ENCODE measurements around the gene KRCC1. TPM values are rescaled to one million over a fixed set of nuclear protein-coding genes. Genes with fewer than 3 reads are reported as not detected.

The KRCC1 gene
- total and polyA plus RNA-seq, 9 of the 15 experiments (the other 6 are each of a cell fraction or from before 2014, with no cell fraction given), result 1.9 to 6.0 (median 2.2) TPM

DNA sequence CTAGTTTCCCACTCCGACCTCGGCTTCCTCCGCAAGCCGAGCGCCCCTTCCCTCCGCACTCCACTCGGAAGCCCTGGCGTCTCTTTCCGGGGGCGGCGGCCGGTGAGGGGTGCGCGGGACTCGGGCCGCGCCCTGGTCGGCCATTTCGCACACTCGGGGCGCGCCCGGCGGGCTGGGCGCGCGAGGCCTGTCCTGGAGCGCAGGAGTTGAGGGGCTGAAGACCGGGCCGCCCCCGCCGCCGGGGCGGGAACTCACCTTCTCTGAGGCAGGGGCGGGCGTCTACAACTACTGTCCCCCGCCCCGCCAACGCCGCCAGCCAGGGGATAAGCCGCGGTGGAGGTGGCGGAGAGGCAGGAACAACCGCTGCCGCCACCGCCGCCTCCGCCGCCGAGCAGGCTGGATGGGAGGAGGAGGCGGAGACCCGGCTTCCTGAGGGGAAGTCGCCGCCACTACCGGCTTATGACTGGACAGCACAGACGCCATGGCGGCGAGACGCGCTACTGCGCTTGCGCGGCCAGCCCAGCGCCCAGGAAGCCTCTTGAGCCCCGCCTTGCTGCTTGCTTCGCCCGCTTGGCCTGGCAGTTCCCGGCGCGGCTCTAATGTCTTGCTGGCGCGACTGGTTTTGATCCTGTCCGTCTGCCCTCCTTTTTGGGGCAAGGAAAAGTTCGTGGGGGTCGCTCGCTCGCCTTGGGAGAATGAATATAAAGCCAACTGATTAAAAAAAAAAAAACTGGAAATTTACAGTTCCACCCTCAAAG is at the start of gene KRCC1 (continued):
- TF ChIP-seq, protein P1, sequence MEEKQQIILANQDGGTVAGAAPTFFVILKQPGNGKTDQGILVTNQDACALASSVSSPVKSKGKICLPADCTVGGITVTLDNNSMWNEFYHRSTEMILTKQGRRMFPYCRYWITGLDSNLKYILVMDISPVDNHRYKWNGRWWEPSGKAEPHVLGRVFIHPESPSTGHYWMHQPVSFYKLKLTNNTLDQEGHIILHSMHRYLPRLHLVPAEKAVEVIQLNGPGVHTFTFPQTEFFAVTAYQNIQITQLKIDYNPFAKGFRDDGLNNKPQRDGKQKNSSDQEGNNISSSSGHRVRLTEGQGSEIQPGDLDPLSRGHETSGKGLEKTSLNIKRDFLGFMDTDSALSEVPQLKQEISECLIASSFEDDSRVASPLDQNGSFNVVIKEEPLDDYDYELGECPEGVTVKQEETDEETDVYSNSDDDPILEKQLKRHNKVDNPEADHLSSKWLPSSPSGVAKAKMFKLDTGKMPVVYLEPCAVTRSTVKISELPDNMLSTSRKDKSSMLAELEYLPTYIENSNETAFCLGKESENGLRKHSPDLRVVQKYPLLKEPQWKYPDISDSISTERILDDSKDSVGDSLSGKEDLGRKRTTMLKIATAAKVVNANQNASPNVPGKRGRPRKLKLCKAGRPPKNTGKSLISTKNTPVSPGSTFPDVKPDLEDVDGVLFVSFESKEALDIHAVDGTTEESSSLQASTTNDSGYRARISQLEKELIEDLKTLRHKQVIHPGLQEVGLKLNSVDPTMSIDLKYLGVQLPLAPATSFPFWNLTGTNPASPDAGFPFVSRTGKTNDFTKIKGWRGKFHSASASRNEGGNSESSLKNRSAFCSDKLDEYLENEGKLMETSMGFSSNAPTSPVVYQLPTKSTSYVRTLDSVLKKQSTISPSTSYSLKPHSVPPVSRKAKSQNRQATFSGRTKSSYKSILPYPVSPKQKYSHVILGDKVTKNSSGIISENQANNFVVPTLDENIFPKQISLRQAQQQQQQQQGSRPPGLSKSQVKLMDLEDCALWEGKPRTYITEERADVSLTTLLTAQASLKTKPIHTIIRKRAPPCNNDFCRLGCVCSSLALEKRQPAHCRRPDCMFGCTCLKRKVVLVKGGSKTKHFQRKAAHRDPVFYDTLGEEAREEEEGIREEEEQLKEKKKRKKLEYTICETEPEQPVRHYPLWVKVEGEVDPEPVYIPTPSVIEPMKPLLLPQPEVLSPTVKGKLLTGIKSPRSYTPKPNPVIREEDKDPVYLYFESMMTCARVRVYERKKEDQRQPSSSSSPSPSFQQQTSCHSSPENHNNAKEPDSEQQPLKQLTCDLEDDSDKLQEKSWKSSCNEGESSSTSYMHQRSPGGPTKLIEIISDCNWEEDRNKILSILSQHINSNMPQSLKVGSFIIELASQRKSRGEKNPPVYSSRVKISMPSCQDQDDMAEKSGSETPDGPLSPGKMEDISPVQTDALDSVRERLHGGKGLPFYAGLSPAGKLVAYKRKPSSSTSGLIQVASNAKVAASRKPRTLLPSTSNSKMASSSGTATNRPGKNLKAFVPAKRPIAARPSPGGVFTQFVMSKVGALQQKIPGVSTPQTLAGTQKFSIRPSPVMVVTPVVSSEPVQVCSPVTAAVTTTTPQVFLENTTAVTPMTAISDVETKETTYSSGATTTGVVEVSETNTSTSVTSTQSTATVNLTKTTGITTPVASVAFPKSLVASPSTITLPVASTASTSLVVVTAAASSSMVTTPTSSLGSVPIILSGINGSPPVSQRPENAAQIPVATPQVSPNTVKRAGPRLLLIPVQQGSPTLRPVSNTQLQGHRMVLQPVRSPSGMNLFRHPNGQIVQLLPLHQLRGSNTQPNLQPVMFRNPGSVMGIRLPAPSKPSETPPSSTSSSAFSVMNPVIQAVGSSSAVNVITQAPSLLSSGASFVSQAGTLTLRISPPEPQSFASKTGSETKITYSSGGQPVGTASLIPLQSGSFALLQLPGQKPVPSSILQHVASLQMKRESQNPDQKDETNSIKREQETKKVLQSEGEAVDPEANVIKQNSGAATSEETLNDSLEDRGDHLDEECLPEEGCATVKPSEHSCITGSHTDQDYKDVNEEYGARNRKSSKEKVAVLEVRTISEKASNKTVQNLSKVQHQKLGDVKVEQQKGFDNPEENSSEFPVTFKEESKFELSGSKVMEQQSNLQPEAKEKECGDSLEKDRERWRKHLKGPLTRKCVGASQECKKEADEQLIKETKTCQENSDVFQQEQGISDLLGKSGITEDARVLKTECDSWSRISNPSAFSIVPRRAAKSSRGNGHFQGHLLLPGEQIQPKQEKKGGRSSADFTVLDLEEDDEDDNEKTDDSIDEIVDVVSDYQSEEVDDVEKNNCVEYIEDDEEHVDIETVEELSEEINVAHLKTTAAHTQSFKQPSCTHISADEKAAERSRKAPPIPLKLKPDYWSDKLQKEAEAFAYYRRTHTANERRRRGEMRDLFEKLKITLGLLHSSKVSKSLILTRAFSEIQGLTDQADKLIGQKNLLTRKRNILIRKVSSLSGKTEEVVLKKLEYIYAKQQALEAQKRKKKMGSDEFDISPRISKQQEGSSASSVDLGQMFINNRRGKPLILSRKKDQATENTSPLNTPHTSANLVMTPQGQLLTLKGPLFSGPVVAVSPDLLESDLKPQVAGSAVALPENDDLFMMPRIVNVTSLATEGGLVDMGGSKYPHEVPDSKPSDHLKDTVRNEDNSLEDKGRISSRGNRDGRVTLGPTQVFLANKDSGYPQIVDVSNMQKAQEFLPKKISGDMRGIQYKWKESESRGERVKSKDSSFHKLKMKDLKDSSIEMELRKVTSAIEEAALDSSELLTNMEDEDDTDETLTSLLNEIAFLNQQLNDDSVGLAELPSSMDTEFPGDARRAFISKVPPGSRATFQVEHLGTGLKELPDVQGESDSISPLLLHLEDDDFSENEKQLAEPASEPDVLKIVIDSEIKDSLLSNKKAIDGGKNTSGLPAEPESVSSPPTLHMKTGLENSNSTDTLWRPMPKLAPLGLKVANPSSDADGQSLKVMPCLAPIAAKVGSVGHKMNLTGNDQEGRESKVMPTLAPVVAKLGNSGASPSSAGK (IDR thresholded peaks at IDR 0.05), result peak; percentile 43; the same call in 1 of the 2 replicates
- no peak for TF ChIP-seq RUNX1 (IDR thresholded peaks at IDR 0.05; ENCODE audit: low read depth)
- TF ChIP-seq, protein P2, sequence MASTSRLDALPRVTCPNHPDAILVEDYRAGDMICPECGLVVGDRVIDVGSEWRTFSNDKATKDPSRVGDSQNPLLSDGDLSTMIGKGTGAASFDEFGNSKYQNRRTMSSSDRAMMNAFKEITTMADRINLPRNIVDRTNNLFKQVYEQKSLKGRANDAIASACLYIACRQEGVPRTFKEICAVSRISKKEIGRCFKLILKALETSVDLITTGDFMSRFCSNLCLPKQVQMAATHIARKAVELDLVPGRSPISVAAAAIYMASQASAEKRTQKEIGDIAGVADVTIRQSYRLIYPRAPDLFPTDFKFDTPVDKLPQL (IDR thresholded peaks at IDR 0.05; ENCODE audit: extremely low read depth, insufficient read length), result peak; percentile 17
- TF ChIP-seq EP400 (IDR thresholded peaks at IDR 0.05), result peak; percentile 65
- TF ChIP-seq, protein P3, sequence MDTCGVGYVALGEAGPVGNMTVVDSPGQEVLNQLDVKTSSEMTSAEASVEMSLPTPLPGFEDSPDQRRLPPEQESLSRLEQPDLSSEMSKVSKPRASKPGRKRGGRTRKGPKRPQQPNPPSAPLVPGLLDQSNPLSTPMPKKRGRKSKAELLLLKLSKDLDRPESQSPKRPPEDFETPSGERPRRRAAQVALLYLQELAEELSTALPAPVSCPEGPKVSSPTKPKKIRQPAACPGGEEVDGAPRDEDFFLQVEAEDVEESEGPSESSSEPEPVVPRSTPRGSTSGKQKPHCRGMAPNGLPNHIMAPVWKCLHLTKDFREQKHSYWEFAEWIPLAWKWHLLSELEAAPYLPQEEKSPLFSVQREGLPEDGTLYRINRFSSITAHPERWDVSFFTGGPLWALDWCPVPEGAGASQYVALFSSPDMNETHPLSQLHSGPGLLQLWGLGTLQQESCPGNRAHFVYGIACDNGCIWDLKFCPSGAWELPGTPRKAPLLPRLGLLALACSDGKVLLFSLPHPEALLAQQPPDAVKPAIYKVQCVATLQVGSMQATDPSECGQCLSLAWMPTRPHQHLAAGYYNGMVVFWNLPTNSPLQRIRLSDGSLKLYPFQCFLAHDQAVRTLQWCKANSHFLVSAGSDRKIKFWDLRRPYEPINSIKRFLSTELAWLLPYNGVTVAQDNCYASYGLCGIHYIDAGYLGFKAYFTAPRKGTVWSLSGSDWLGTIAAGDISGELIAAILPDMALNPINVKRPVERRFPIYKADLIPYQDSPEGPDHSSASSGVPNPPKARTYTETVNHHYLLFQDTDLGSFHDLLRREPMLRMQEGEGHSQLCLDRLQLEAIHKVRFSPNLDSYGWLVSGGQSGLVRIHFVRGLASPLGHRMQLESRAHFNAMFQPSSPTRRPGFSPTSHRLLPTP (IDR thresholded peaks at IDR 0.05; ENCODE audit: borderline replicate concordance, extremely low read depth, insufficient read length), result no peak
- no peak for TF ChIP-seq SNIP1 (IDR thresholded peaks at IDR 0.05; ENCODE audit: low read depth)
- TF ChIP-seq PHB2 (IDR thresholded peaks at IDR 0.05; ENCODE audit: low read depth), result no peak
- TF ChIP-seq, protein P4, sequence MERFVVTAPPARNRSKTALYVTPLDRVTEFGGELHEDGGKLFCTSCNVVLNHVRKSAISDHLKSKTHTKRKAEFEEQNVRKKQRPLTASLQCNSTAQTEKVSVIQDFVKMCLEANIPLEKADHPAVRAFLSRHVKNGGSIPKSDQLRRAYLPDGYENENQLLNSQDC (CRISPR knock-in tag; IDR thresholded peaks at IDR 0.05), result peak; percentile 35; the same call in 1 of the 2 replicates
- TF ChIP-seq, protein P5, sequence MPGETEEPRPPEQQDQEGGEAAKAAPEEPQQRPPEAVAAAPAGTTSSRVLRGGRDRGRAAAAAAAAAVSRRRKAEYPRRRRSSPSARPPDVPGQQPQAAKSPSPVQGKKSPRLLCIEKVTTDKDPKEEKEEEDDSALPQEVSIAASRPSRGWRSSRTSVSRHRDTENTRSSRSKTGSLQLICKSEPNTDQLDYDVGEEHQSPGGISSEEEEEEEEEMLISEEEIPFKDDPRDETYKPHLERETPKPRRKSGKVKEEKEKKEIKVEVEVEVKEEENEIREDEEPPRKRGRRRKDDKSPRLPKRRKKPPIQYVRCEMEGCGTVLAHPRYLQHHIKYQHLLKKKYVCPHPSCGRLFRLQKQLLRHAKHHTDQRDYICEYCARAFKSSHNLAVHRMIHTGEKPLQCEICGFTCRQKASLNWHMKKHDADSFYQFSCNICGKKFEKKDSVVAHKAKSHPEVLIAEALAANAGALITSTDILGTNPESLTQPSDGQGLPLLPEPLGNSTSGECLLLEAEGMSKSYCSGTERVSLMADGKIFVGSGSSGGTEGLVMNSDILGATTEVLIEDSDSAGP (CRISPR knock-in tag; IDR thresholded peaks at IDR 0.05), result no peak
